Hepatocyte (in vitro differentiated cells): ENCODE results near the gene ARSI. TPM values are rescaled to one million over a fixed set of nuclear protein-coding genes. Genes with fewer than 3 reads are reported as not detected.

Experiments
- DNase-seq: peaks from one replicate; pipeline ENCODE4 v3.0.0-alpha.2; 2016; ENCODE audit warnings: low spot score
- H2AFZ ChIP-seq: fragments of 200-600 bp; sonication (generic); 2 replicates; pipeline ENCODE4 v1.6.0; 2016; ENCODE audit warnings: antibody characterized with exemption, mild to moderate bottlenecking
- H3K27ac ChIP-seq: fragments of 200-600 bp; sonication (generic); 2 replicates; pipeline ENCODE4 v1.5.1; 2016; ENCODE audit warnings: mild to moderate bottlenecking
- H3K27me3 ChIP-seq: fragments of 200-600 bp; sonication (generic); 2 replicates; pipeline ENCODE4 v1.6.1; 2016
- H3K36me3 ChIP-seq: fragments of 200-600 bp; sonication (generic); replicated peaks from 2 replicates; pipeline ENCODE4 v1.5.1; 2016; ENCODE audit warnings: low read depth; ENCODE audit not compliant: insufficient read depth
- H3K4me1 ChIP-seq: fragments of 200-600 bp; sonication (generic); 2 replicates; pipeline ENCODE4 v1.5.1; 2016; ENCODE audit warnings: mild to moderate bottlenecking, moderate library complexity; ENCODE audit not compliant: insufficient read depth
- H3K4me2 ChIP-seq: fragments of 200-600 bp; sonication (generic); 2 replicates; pipeline ENCODE4 v1.6.0; 2016
- H3K4me3 ChIP-seq: fragments of 200-600 bp; sonication (generic); 2 replicates; pipeline ENCODE4 v1.5.1; 2016; ENCODE audit warnings: mild to moderate bottlenecking
- H3K79me2 ChIP-seq: fragments of 200-600 bp; sonication (generic); 2 replicates; pipeline ENCODE4 v1.6.0; 2017; ENCODE audit warnings: mild to moderate bottlenecking
- H3K9me2 ChIP-seq: fragments of 200-600 bp; sonication (generic); replicated peaks from 2 replicates; pipeline ENCODE4 v1.6.0; 2017; ENCODE audit warnings: mild to moderate bottlenecking; ENCODE audit not compliant: insufficient read depth
- H3K9me3 ChIP-seq: fragments of 200-600 bp; sonication (generic); 2 replicates; pipeline ENCODE4 v1.5.1; 2016; ENCODE audit warnings: low read depth, mild to moderate bottlenecking
- H4K20me1 ChIP-seq: fragments of 200-600 bp; sonication (generic); 2 replicates; pipeline ENCODE4 v1.6.0; 2016; ENCODE audit warnings: mild to moderate bottlenecking; ENCODE audit not compliant: insufficient read depth, poor library complexity, severe bottlenecking
- CTCF ChIP-seq: fragments of 200-600 bp; sonication (generic); IDR thresholded peaks from 2 replicates; pipeline ENCODE4 v1.5.1; 2016; ENCODE audit warnings: antibody characterized with exemption, mild to moderate bottlenecking; ENCODE audit not compliant: poor library complexity
- EZH2 ChIP-seq: fragments of 200-600 bp; sonication (generic); IDR thresholded peaks from 2 replicates; pipeline ENCODE4 v1.6.1; 2016; ENCODE audit warnings: antibody characterized with exemption, mild to moderate bottlenecking, borderline replicate concordance
- EZH2phosphoT487 ChIP-seq: fragments of 200-600 bp; sonication (generic); IDR thresholded peaks from one replicate; pipeline ENCODE4 v1.6.1; 2018; ENCODE audit warnings: antibody characterized with exemption, mild to moderate bottlenecking, low read depth, moderate library complexity; ENCODE audit not compliant: unreplicated experiment, severe bottlenecking
- WGBS: methylation state at CpG from one replicate; pipeline ENCODE4 v1.1.6; 2016; ENCODE audit warnings: low lambda C conversion rate; ENCODE audit errors: missing lambda C conversion rate; 5-methylcytosine and 5-hydroxymethylcytosine counted together
- polyA plus RNA-seq: library from polyadenylated mRNA; unstranded; fragments of >200 nt; fragmentation: Nextera tagmentation; extraction: Ambion mirVana; gene quantifications from 2 replicates; pipeline ENCODE4 v1.2.1, GENCODE V29; 2016
- total RNA-seq: library from RNA; depleted of rRNA; stranded (reverse); fragments of >200 nt; gene quantifications from 2 replicates; pipeline ENCODE4 v1.2.3, GENCODE V29; 2014

The ARSI gene
- total and polyA plus RNA-seq, 2 experiments from 2014 or later = 27.1 to 27.9 TPM

GRCh38 chr5:150278046-150278730 lies 24.5 kb downstream of the ARSI start:
- no peak for TF ChIP-seq EZH2
- no peak for TF ChIP-seq EZH2phosphoT487
- TF ChIP-seq CTCF = no peak
- H2AFZ ChIP-seq = no peak overlapping the region

GRCh38 chr5:150277043-150277442 lies 25.7 kb downstream of the ARSI start:
- Histone ChIP-seq H3K79me2 (no peaks in the 10 kb centered on the region), H4K20me1 (no peaks in the 10 kb centered on the region), H3K4me2 (no peak overlapping the region), H3K27me3 (no peaks in the 10 kb centered on the region), H3K9me3 (no peaks in the 10 kb centered on the region), H3K4me3 (no peak overlapping the region), H3K36me3 (no peaks in the 10 kb centered on the region), H2AFZ (no peak overlapping the region), H3K27ac (no peak overlapping the region), H3K9me2 (no peaks in the 10 kb centered on the region), H3K4me1 (peaks cover 13% of the 10 kb centered on the region)
- TF ChIP-seq EZH2phosphoT487 (no peak), EZH2 (no peak), CTCF (no peak)
- WGBS = 82% methylated on average over 4 of the region's 4 CpGs
- DNase-seq = no peak

More at GRCh38 chr5:150278046-150278730, 24.5 kb downstream of the ARSI start:
- no peaks in the 10 kb centered on the region for H3K9me3 ChIP-seq
- 81% methylated on average over 7 of the region's 7 CpGs for WGBS
- no peak overlapping the region for H3K4me3 ChIP-seq
- H3K27me3 ChIP-seq = no peaks in the 10 kb centered on the region
- no peak overlapping the region for H3K4me2 ChIP-seq
- no peak for DNase-seq
- H3K4me1 ChIP-seq = peaks cover 13% of the 10 kb centered on the region
- no peaks in the 10 kb centered on the region for H3K36me3 ChIP-seq
- H4K20me1 ChIP-seq = no peaks in the 10 kb centered on the region
- H3K79me2 ChIP-seq = no peaks in the 10 kb centered on the region
- no peaks in the 10 kb centered on the region for H3K9me2 ChIP-seq
- no peak overlapping the region for H3K27ac ChIP-seq

GRCh38 chr5:150274811-150275210 lies 27.9 kb downstream of the ARSI start:
- no peak overlapping the region for H3K27ac ChIP-seq
- H4K20me1 ChIP-seq = no peaks in the 10 kb centered on the region
- H2AFZ ChIP-seq = no peak overlapping the region
- WGBS = 91% methylated on average over 4 of the region's 4 CpGs
- no peak overlapping the region for H3K4me2 ChIP-seq
- no peak for DNase-seq
- H3K27me3 ChIP-seq = no peaks in the 10 kb centered on the region
- H3K79me2 ChIP-seq = no peaks in the 10 kb centered on the region
- TF ChIP-seq EZH2 = no peak
- TF ChIP-seq CTCF = no peak
- no peak for TF ChIP-seq EZH2phosphoT487
- H3K9me3 ChIP-seq = no peaks in the 10 kb centered on the region
- no peaks in the 10 kb centered on the region for H3K9me2 ChIP-seq
- H3K4me1 ChIP-seq = peaks cover 12% of the 10 kb centered on the region
- H3K36me3 ChIP-seq = no peaks in the 10 kb centered on the region
- no peak overlapping the region for H3K4me3 ChIP-seq
